ENCODE measurements around the gene MTA1.

Gene MTA1

GRCh38 chr14:105386581-105387529 is 32.8 kb upstream of the MTA1 start:
- peak; percentile 39 to 49 for DNase-seq
- Histone ChIP-seq H4K12ac (ENCODE audit: low read depth, low read length) (no peak overlapping the region), H3K14ac (ENCODE audit: low read length) (no peak overlapping the region), H2BK120ac (ENCODE audit: insufficient read depth, low read length, poor library complexity) (no peak overlapping the region), H3K4me1 (ENCODE audit: control insufficient read depth in 1 of 2, insufficient read depth in 2 of 2, low read length in 2 of 2) (no peaks in the 10 kb centered on the region), H4K8ac (ENCODE audit: low read depth, low read length) (no peak overlapping the region), H3K18ac (ENCODE audit: low read length) (no peak overlapping the region), H4K91ac (ENCODE audit: low read depth, low read length) (no peak overlapping the region), H3K79me2 (ENCODE audit: control insufficient read depth, insufficient read depth, low read length, poor library complexity) (no peaks in the 10 kb centered on the region), H3K27me3 (ENCODE audit: insufficient read depth, low read length) (no peaks in the 10 kb centered on the region), H3K9ac (ENCODE audit: low read length) (no peak overlapping the region), H3K23ac (ENCODE audit: low read length) (no peak overlapping the region), H2BK5ac (ENCODE audit: low read depth, low read length, poor library complexity) (no peak overlapping the region), H3K36me3 (ENCODE audit: control insufficient read depth in 1 of 2, insufficient read depth in 2 of 2, low read length in 2 of 2) (peaks cover 33 to 48% of the 10 kb centered on the region in 2 experiments), H2AK5ac (ENCODE audit: low read length) (no peak overlapping the region), H3K79me1 (ENCODE audit: low read length) (no peaks in the 10 kb centered on the region), H2AFZ (ENCODE audit: insufficient read depth, low read length, poor library complexity) (no peak overlapping the region), H3K9me3 (ENCODE audit: insufficient read depth, low read depth, low read length) (peaks cover 2% of the 10 kb centered on the region), H3K4ac (ENCODE audit: low read depth, low read length) (no peak overlapping the region), H3K4me2 (ENCODE audit: low read length) (no peak overlapping the region), H2BK12ac (ENCODE audit: low read length) (no peak overlapping the region), H3K4me3 (ENCODE audit: low read depth, low read length) (no peak overlapping the region), H3K27ac (ENCODE audit: low read depth, low read length) (no peak overlapping the region)
- WGBS (ENCODE audit: extremely low coverage, insufficient coverage, insufficient read length), result no CpG with 5 or more reads among the region's 33 CpGs

GRCh38 chr14:105387530-105387922 is 32.1 kb upstream of the MTA1 start:
- Histone ChIP-seq H3K9ac (ENCODE audit: low read length) (no peak overlapping the region), H2BK12ac (ENCODE audit: low read length) (no peak overlapping the region), H4K91ac (ENCODE audit: low read depth, low read length) (no peak overlapping the region), H3K18ac (ENCODE audit: low read length) (no peak overlapping the region), H4K12ac (ENCODE audit: low read depth, low read length) (no peak overlapping the region), H3K4me1 (ENCODE audit: control insufficient read depth in 1 of 2, insufficient read depth in 2 of 2, low read length in 2 of 2) (no peaks in the 10 kb centered on the region), H3K36me3 (ENCODE audit: control insufficient read depth in 1 of 2, insufficient read depth in 2 of 2, low read length in 2 of 2) (peaks cover 29 to 42% of the 10 kb centered on the region in 2 experiments), H2BK120ac (ENCODE audit: insufficient read depth, low read length, poor library complexity) (no peak overlapping the region), H3K4ac (ENCODE audit: low read depth, low read length) (no peak overlapping the region), H2AK5ac (ENCODE audit: low read length) (no peak overlapping the region), H4K8ac (ENCODE audit: low read depth, low read length) (no peak overlapping the region), H3K4me3 (ENCODE audit: low read depth, low read length) (no peak overlapping the region), H3K23ac (ENCODE audit: low read length) (no peak overlapping the region), H3K9me3 (ENCODE audit: insufficient read depth, low read depth, low read length) (peaks cover 2% of the 10 kb centered on the region), H2BK5ac (ENCODE audit: low read depth, low read length, poor library complexity) (no peak overlapping the region), H2AFZ (ENCODE audit: insufficient read depth, low read length, poor library complexity) (no peak overlapping the region), H3K79me1 (ENCODE audit: low read length) (no peaks in the 10 kb centered on the region), H3K27me3 (ENCODE audit: insufficient read depth, low read length) (no peaks in the 10 kb centered on the region), H3K14ac (ENCODE audit: low read length) (no peak overlapping the region), H3K79me2 (ENCODE audit: control insufficient read depth, insufficient read depth, low read length, poor library complexity) (no peaks in the 10 kb centered on the region), H3K27ac (ENCODE audit: low read depth, low read length) (no peak overlapping the region), H3K4me2 (ENCODE audit: low read length) (no peak overlapping the region)
- WGBS (ENCODE audit: extremely low coverage, insufficient coverage, insufficient read length), result no CpG with 5 or more reads among the region's 10 CpGs
- DNase-seq, result peak; percentile 21 to 70

GRCh38 chr14:105388110-105388951 is 31.3 kb upstream of the MTA1 start:
- no peak overlapping the region for H2AFZ ChIP-seq (ENCODE audit: insufficient read depth, low read length, poor library complexity)
- no peak overlapping the region for H4K12ac ChIP-seq (ENCODE audit: low read depth, low read length)
- no peak overlapping the region for H3K4me3 ChIP-seq (ENCODE audit: low read depth, low read length)
- no peak overlapping the region for H3K4me2 ChIP-seq (ENCODE audit: low read length)
- no peak overlapping the region for H3K27ac ChIP-seq (ENCODE audit: low read depth, low read length)
- H2BK12ac ChIP-seq (ENCODE audit: low read length), result no peak overlapping the region
- H3K36me3 ChIP-seq (ENCODE audit: control insufficient read depth in 1 of 2, insufficient read depth in 2 of 2, low read length in 2 of 2), result peaks cover 21 to 34% of the 10 kb centered on the region in 2 experiments
- H3K18ac ChIP-seq (ENCODE audit: low read length), result no peak overlapping the region
- no peak overlapping the region for H2BK120ac ChIP-seq (ENCODE audit: insufficient read depth, low read length, poor library complexity)
- H3K14ac ChIP-seq (ENCODE audit: low read length), result no peak overlapping the region
- no peak for DNase-seq
- H3K79me2 ChIP-seq (ENCODE audit: control insufficient read depth, insufficient read depth, low read length, poor library complexity), result no peaks in the 10 kb centered on the region
- H3K4ac ChIP-seq (ENCODE audit: low read depth, low read length), result no peak overlapping the region
- peaks cover 1% of the 10 kb centered on the region for H3K9me3 ChIP-seq (ENCODE audit: insufficient read depth, low read depth, low read length)
- H3K23ac ChIP-seq (ENCODE audit: low read length), result no peak overlapping the region
- no peaks in the 10 kb centered on the region for H3K4me1 ChIP-seq (ENCODE audit: control insufficient read depth in 1 of 2, insufficient read depth in 2 of 2, low read length in 2 of 2)
- no peaks in the 10 kb centered on the region for H3K79me1 ChIP-seq (ENCODE audit: low read length)
- H4K8ac ChIP-seq (ENCODE audit: low read depth, low read length), result no peak overlapping the region
- no peak overlapping the region for H4K91ac ChIP-seq (ENCODE audit: low read depth, low read length)
- WGBS (ENCODE audit: extremely low coverage, insufficient coverage, insufficient read length), result no CpG with 5 or more reads among the region's 25 CpGs
- H2AK5ac ChIP-seq (ENCODE audit: low read length), result no peak overlapping the region
- no peaks in the 10 kb centered on the region for H3K27me3 ChIP-seq (ENCODE audit: insufficient read depth, low read length)
- H2BK5ac ChIP-seq (ENCODE audit: low read depth, low read length, poor library complexity), result no peak overlapping the region
- no peak overlapping the region for H3K9ac ChIP-seq (ENCODE audit: low read length)

GRCh38 chr14:105388976-105389375 is 30.7 kb upstream of the MTA1 start:
- Histone ChIP-seq H3K14ac (ENCODE audit: low read length) (no peak overlapping the region), H3K36me3 (ENCODE audit: control insufficient read depth in 1 of 2, insufficient read depth in 2 of 2, low read length in 2 of 2) (peaks cover 15 to 28% of the 10 kb centered on the region in 2 experiments), H3K9ac (ENCODE audit: low read length) (no peak overlapping the region), H4K91ac (ENCODE audit: low read depth, low read length) (no peak overlapping the region), H3K4ac (ENCODE audit: low read depth, low read length) (no peak overlapping the region), H3K27me3 (ENCODE audit: insufficient read depth, low read length) (no peaks in the 10 kb centered on the region), H2AFZ (ENCODE audit: insufficient read depth, low read length, poor library complexity) (no peak overlapping the region), H4K8ac (ENCODE audit: low read depth, low read length) (no peak overlapping the region), H3K79me2 (ENCODE audit: control insufficient read depth, insufficient read depth, low read length, poor library complexity) (no peaks in the 10 kb centered on the region), H3K4me2 (ENCODE audit: low read length) (no peak overlapping the region), H3K79me1 (ENCODE audit: low read length) (no peaks in the 10 kb centered on the region), H3K9me3 (ENCODE audit: insufficient read depth, low read depth, low read length) (no peaks in the 10 kb centered on the region), H4K12ac (ENCODE audit: low read depth, low read length) (no peak overlapping the region), H3K18ac (ENCODE audit: low read length) (no peak overlapping the region), H2BK5ac (ENCODE audit: low read depth, low read length, poor library complexity) (no peak overlapping the region), H3K4me3 (ENCODE audit: low read depth, low read length) (no peak overlapping the region), H3K23ac (ENCODE audit: low read length) (no peak overlapping the region), H2BK12ac (ENCODE audit: low read length) (no peak overlapping the region), H3K27ac (ENCODE audit: low read depth, low read length) (no peak overlapping the region), H2AK5ac (ENCODE audit: low read length) (no peak overlapping the region), H3K4me1 (ENCODE audit: control insufficient read depth in 1 of 2, insufficient read depth in 2 of 2, low read length in 2 of 2) (no peaks in the 10 kb centered on the region), H2BK120ac (ENCODE audit: insufficient read depth, low read length, poor library complexity) (no peak overlapping the region)
- no peak for DNase-seq
- no CpG with 5 or more reads among the region's 16 CpGs for WGBS (ENCODE audit: extremely low coverage, insufficient coverage, insufficient read length)

All from trophoblast cell (in vitro differentiated cells and primary cell).